ENCODE results near the gene DRAM2. TPM values are rescaled to one million over a fixed set of nuclear protein-coding genes. Genes with fewer than 3 reads are reported as not detected.

DRAM2 gene
- total and polyA plus RNA-seq, 9 of the 15 experiments (the other 6 are each of a cell fraction or from before 2014, with no cell fraction given), result 29.0 to 161 (median 53.5) TPM

DNA sequence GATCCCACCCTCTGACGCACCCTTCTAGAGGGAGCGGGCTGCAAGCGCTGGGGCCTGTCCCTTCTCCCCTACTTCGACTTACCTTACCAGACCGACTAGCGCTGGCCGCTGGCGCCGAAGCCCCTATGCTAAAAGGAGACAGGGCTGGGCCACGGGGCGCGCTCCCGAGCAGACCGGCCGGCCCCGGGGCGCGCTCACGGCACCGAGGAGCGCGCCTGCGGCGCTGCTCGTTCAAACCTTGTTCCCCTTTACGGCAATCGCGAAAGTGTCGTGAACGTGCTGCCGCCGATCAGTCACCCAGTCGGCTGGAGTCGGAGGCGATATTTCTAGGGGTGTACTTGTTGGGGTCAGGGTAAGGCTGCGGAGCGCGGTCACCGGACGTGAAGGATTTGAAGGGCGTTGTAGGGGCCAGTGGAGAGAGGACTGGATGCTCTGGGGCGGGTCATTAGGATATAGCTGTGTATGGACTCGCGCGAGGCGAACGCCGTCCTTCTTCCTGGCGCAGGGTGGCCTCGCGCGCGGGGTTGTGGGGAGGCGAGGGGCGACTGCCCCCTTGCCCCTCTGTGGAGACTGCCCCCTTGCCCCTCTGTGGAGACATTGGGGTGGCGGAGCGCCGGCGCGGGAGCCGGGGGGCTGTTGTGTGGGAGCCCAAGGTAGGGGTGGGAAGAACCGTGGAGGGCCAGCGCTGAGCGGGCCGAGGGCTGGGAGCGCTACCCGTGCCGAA, at the start of gene DRAM2, which contains the start of gene CEPT1 (continued):
- TF ChIP-seq PHF8 (IDR thresholded peaks at IDR 0.05; ENCODE audit: borderline replicate concordance, low read length) (peak; percentile 93; the same call in 1 of the 2 replicates), RBM22 (IDR thresholded peaks at IDR 0.05; ENCODE audit: low read depth, low read length, poor library complexity, severe bottlenecking) (no peak), GABPB2 (CRISPR knock-in tag; conservative IDR thresholded peaks at IDR 0.05) (no peak), STAT5B (CRISPR knock-in tag; IDR thresholded peaks at IDR 0.05) (no peak), TCF7 (IDR thresholded peaks at IDR 0.05; ENCODE audit: borderline replicate concordance) (peak; percentile 38; the same call in 1 of the 2 replicates), EP400 (IDR thresholded peaks at IDR 0.05) (peak; percentile 83), PTRF (tag; IDR thresholded peaks at IDR 0.05) (no peak), OTX1 (CRISPR knock-in tag; IDR thresholded peaks at IDR 0.05) (no peak; the same call in 1 of the 2 replicates), CREM (IDR thresholded peaks at IDR 0.05; ENCODE audit: low read depth) (peak; percentile 56), MAZ (CRISPR knock-in tag; conservative IDR thresholded peaks at IDR 0.05 in 1 of 2, IDR thresholded peaks at IDR 0.05 in 1 of 2) (peak; percentile 33 to 47), ZKSCAN8 (CRISPR knock-in tag; IDR thresholded peaks at IDR 0.05) (no peak), MYC (IDR thresholded peaks at IDR 0.05; ENCODE audit: low read depth, low read length) (peak; percentile 67), MYC (CRISPR knock-in tag; IDR thresholded peaks at IDR 0.05; ENCODE audit: borderline replicate concordance, low read depth) (peak; percentile 43; the same call in 1 of the 2 replicates), FOXK1 (CRISPR knock-in tag; IDR thresholded peaks at IDR 0.05; ENCODE audit: borderline replicate concordance) (no peak), ARID2 (IDR thresholded peaks at IDR 0.05) (no peak), DIDO1 (tag; IDR thresholded peaks at IDR 0.05; ENCODE audit: low read depth) (0 out of 2 replicates have a peak, but pooled peaks have one; percentile 31), IFI16 (CRISPR knock-in tag; IDR thresholded peaks at IDR 0.05) (no peak), SAP30 (IDR thresholded peaks at IDR 0.05; ENCODE audit: borderline replicate concordance, insufficient read depth, low read depth, low read length, poor library complexity, severe bottlenecking) (peak; percentile 71), RBM17 (IDR thresholded peaks at IDR 0.05; ENCODE audit: borderline replicate concordance, low read depth, low read length) (no peak), XRCC3 (IDR thresholded peaks at IDR 0.05) (no peak)
- TF ChIP-seq, protein P1, sequence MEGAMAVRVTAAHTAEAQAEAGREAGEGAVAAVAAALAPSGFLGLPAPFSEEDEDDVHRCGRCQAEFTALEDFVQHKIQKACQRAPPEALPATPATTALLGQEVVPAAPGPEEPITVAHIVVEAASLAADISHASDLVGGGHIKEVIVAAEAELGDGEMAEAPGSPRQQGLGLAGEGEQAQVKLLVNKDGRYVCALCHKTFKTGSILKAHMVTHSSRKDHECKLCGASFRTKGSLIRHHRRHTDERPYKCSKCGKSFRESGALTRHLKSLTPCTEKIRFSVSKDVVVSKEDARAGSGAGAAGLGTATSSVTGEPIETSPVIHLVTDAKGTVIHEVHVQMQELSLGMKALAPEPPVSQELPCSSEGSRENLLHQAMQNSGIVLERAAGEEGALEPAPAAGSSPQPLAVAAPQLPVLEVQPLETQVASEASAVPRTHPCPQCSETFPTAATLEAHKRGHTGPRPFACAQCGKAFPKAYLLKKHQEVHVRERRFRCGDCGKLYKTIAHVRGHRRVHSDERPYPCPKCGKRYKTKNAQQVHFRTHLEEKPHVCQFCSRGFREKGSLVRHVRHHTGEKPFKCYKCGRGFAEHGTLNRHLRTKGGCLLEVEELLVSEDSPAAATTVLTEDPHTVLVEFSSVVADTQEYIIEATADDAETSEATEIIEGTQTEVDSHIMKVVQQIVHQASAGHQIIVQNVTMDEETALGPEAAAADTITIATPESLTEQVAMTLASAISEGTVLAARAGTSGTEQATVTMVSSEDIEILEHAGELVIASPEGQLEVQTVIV (CRISPR knock-in tag; IDR thresholded peaks at IDR 0.05; ENCODE audit: borderline replicate concordance), result peak; percentile 98
- TF ChIP-seq, protein P2, sequence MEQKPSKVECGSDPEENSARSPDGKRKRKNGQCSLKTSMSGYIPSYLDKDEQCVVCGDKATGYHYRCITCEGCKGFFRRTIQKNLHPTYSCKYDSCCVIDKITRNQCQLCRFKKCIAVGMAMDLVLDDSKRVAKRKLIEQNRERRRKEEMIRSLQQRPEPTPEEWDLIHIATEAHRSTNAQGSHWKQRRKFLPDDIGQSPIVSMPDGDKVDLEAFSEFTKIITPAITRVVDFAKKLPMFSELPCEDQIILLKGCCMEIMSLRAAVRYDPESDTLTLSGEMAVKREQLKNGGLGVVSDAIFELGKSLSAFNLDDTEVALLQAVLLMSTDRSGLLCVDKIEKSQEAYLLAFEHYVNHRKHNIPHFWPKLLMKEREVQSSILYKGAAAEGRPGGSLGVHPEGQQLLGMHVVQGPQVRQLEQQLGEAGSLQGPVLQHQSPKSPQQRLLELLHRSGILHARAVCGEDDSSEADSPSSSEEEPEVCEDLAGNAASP (IDR thresholded peaks at IDR 0.05), result no peak

All from K562 (cell line).